NCI-H774 (cell line): ENCODE measurements around the gene PARD3.

Experiments used
- DNase-seq: peaks from one replicate; lab custom pipeline; 2025; lab: John Stamatoyannopoulos, UW

Gene PARD3

GRCh38 chr10:34824870-34825269 lies 9.8 kb upstream of the PARD3 start:
- DNase-seq: no peak

GRCh38 chr10:34821587-34822585 lies 6.8 kb upstream of the PARD3 start:
- DNase-seq: no peak

DNA sequence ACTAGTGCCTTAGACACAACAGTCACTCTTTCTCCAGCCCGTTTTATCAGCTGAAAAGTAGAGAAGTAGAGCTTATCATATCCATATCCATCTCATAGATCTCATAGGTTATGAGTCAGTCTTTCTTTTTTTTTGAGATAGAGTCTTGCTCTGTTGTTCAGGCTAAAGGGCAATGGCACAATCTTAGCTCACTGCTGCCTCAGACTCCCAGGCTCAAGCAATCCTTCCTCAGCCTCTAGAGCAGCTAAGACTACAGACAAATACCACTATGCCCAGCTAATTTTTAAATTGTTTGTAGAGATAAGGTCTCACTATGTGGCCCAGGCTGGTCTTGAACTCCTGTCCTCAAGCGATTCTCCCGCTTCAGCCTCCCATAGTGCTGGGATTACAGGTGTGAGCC lies 2.5 kb upstream of the PARD3 start:
- DNase-seq: no peak

- no peak for DNase-seq
Measured at GRCh38 chr10:34817054-34817453, 2.0 kb upstream of the PARD3 start.

DNA sequence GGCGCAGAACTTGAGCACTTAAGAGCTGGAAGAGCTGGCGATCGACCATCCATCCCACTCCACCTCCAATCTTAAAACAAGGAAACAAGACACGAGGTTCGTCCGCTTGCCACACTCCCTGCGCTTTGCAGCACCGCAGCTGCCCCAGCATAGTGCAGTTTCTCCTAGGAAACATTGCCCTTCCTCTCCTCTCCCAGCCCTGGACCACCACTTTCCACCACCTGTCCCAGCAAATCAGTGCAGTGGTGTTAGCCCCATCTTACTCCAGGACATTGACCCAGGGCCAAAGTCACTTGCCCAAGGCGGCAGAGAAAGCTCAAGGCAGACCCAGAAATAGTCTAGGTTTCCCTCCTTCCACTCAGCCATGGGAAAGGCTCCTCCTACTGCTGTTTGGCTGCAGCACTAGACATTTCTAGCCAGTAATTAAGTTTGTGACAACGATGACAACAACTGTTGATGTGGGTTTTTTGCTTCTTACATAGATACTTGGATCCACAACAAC lies 1.5 kb upstream of the PARD3 start:
- no peak for DNase-seq

- no peak for DNase-seq
Measured at GRCh38 chr10:34816085-34816496, 995 bp upstream of the PARD3 start.

GRCh38 chr10:34814913-34815184 lies 247 bp downstream of the PARD3 start:
- DNase-seq: no peak

GRCh38 chr10:34814223-34814912 lies 728 bp downstream of the PARD3 start:
- DNase-seq: peak; percentile 22

DNA sequence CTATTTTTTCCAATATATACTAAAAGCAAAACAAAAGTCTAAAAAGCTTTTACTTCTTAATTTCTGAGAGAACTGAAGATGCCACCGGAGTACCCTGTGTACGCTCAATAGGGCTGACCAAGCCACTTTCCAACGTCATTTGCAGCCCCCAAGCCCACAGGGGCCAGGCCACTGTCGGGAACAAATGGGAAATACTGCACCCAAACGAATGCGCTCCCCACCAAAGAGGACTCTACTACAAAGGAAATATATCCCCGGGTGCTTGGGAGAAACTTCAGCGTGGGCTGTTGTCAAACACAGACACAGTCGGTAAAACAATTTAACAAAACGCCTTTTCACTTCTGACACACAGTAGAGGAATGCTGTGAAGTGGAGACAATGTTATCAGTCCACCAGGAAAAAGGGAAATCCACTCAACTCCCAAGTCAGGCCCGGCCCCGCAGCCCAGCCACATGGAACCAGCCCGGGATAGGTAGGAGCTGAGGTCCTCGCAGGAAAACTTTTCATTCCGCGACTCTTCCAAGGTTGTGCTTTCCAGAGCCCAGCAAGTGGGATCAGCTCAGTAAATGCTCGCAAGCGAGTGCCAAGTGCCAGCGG lies 1.4 kb downstream of the PARD3 start:
- no peak for DNase-seq

- no peak for DNase-seq
Measured at GRCh38 chr10:34812771-34813170, 2.3 kb downstream of the PARD3 start.

- no peak for DNase-seq
Measured at GRCh38 chr10:34811968-34812514, 3.1 kb downstream of the PARD3 start.

DNA sequence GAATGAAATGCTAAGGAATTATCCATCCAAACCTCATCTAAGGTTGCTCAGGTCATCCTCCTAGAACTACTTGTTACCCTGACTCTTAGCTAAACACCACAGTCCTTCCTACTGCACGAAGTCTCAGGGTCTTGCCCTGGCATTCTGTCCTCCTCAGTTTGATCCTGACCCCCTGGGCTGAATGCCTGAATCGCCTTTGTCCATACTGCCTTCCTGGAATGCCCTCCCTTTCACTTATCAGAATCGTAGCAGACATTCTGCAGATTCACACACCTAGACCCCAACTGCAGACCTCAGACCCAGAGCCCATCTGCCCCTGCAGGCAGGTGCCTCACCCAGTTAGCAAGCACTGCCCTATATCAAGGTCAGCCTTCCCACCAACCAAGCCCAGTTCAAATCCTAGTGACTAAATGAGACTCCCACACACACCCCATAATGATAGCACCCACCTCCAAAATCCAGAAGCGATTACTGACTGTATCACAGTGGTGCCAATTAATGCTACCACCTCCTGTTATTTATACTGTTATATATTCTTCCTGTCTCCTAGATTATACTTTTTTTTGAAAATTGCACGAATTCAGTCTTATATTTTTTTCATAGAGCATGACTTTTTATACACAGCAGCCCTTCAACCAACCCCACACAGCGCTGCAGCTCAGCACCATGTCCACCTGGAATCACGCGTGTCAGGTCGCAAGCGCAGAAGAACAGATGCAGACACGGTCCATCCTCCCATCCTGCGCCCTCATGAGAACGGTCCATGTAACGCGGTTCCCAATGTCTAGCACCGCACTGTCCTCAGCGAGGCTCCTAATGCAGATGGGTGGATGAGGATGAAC lies 3.7 kb downstream of the PARD3 start:
- DNase-seq: no peak

DNA sequence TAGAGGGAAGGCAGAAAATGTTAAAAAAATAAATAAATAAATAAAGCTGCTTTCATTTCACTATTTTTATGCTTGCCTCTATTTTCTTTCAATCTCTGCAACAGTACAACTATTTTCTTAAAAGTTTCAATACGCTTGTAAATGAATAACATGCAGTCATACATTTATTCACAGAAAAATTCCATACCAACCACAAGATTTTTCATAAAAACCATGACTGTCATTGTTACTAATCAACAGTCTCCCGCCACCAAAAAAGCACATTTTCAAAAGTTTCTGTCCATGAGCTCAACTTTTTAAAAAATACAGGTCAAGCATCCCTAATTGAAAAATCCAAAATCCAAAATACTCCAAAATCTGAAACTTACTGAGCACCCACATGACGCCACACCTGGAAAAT lies 5.3 kb downstream of the PARD3 start:
- no peak for DNase-seq

- no peak for DNase-seq
Measured at GRCh38 chr10:34808801-34809745, 6.0 kb downstream of the PARD3 start.

DNA sequence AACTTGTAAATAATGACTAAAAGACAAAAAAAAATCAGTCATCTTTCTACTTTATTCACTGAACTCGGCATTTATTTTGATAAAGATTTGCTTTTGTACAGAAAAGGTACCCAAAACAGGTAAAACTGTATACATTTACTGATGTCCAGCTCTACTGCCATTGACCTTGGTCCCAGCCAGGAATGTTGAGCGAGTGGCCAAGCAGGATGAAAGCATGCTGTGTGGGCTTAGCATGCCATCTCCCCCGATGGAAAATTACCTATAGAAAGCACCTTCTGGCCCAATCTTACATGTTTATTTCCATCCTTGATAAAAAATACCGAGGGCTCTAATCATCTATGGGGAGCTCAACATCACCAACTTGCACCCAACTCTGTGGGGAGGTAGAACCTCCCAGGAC lies 6.8 kb downstream of the PARD3 start:
- DNase-seq: no peak

GRCh38 chr10:34804306-34804705 lies 10.8 kb downstream of the PARD3 start:
- DNase-seq: no peak

DNA sequence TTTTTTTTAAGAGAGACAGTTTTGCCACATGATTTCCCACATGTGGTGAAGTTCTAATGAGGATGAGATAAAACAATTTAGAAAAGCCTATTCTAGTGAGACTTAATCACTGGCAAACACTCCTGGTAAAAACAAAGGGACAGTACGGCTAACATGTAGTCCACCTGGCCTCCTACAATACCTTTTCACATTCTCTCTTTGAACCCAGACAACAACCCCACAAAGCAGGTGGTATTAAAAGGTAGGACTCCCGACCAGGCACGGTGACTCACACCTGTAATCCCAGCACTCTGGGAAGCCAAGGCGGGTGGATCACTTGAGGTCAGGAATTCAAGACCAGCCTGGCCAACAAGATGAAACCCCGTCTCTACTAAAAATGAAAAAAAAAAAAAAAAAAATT lies 12.4 kb downstream of the PARD3 start:
- DNase-seq: peak; percentile 16

DNA sequence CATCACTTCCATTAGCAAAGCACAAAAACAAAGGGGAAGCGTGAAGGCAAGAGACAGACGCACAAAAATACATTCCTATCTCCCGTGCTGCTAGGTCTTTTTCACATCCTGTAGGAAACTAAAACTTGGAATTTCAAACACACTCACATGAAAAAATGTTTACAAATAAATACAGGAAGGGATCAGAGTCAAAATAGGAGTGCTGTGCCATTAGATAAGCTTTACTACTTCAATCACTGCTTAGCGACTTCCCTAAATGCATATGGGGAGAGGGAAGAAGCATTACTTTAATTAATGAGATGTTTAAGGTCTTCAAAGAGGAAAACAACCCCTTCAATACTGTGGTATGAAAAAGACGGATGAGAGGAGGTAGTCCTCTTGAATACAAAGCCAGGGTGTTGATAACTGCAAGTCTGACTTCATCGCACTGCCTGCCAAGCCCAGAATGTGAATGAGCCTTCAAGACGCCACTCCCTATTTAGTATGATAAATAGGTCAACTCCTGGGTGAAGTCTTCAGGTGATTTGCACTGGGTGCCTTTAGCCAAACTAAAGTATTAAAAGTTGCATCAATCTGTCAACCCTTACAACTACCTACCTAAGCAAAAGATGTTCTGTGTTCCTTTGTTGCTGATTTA lies 13.9 kb downstream of the PARD3 start:
- DNase-seq: no peak

DNA sequence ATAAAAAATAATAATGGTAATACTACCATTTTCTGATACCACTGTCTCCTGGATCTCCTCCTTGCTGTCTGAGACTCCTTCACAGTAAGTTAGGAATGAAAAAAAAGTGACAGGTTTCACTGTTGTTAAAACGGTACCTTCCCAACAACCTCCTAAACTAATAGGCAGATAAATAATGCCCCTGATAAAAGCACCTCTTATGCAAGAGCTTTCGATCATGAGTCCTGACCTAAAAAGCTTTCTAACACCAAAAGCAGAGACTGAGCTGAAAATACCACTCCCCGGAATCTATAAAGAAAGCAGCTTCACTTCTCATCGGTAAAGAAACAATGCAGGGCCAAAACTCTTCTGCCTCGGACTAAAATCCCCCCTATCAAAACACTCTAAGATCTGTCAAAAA lies 14.5 kb downstream of the PARD3 start:
- no peak for DNase-seq

DNA sequence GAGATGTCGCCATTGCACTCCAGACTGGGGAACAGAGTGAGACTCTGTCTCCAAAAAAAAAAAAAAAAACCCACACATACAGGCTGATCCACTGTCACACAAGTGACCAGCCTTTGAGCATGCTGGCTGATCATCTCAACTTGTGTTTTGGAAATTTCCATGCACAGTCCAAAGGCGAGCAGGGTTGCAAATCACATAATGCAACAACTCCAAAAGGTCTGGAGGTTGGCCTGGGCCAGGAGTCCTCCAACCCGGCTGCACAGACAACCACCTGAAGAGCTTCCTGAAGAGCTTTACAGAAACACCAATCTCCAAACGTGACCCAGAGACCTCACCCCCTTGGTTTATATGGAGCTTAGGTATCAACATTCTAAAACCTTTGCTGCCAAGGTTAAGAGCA lies 16.4 kb downstream of the PARD3 start:
- DNase-seq: no peak
